ENCODE data around the gene MEPE. TPM values are rescaled to one million over a fixed set of nuclear protein-coding genes. Genes with fewer than 3 reads are reported as not detected.
A peak's percentile ranks its signal among the peaks of the same experiment; 100 is the strongest.
"Not testable (repeated sequence)": the region's sequence is repeated elsewhere in the genome, so short reads cannot be mapped to it uniquely, and the experiment has no call there.

MEPE gene
- total RNA-seq, 1 donor from 2014 or later, result not detected

DNA sequence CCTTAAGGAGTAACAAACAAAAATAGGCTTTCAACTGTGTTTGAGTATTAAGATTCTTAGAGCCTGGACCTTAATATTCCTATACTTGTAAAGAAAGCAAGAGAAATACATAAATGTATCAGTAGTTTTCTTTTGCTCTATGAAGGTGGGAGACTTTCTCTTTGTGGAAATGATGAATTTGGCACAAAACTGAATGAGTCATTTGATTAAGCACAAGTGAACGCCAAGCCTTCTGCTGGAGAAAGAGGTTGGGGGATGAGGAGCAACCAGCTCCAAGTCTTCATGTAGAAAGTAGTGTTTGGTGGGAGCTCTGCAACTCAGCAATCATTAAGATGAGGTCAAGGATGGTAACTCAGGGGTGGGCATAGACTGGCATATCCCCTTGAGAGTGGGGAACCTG, 49.6 kb downstream of the MEPE start:
- H3K27ac Mint-ChIP-seq, result no peak overlapping the region
- no peak for DNase-seq (ENCODE audit: low spot score, unreplicated experiment)
- peaks cover 5% of the 10 kb centered on the region for H3K9me3 Mint-ChIP-seq (ENCODE audit: low read depth)
- peaks cover 40% of the 10 kb centered on the region for H3K27me3 Mint-ChIP-seq
- TF ChIP-seq, protein P1, sequence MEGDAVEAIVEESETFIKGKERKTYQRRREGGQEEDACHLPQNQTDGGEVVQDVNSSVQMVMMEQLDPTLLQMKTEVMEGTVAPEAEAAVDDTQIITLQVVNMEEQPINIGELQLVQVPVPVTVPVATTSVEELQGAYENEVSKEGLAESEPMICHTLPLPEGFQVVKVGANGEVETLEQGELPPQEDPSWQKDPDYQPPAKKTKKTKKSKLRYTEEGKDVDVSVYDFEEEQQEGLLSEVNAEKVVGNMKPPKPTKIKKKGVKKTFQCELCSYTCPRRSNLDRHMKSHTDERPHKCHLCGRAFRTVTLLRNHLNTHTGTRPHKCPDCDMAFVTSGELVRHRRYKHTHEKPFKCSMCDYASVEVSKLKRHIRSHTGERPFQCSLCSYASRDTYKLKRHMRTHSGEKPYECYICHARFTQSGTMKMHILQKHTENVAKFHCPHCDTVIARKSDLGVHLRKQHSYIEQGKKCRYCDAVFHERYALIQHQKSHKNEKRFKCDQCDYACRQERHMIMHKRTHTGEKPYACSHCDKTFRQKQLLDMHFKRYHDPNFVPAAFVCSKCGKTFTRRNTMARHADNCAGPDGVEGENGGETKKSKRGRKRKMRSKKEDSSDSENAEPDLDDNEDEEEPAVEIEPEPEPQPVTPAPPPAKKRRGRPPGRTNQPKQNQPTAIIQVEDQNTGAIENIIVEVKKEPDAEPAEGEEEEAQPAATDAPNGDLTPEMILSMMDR (IDR thresholded peaks at IDR 0.05; ENCODE audit: unreplicated experiment), result no peak
- H3K4me3 Mint-ChIP-seq (ENCODE audit: low read depth), result no peak overlapping the region
- H3K4me1 Mint-ChIP-seq (ENCODE audit: low read depth), result peaks cover 29% of the 10 kb centered on the region
- no peaks in the 10 kb centered on the region for H3K36me3 Mint-ChIP-seq (ENCODE audit: insufficient read depth)

- peaks cover under 1% of the 10 kb centered on the region for H3K9me3 Mint-ChIP-seq (ENCODE audit: low read depth)
- H3K4me1 Mint-ChIP-seq (ENCODE audit: low read depth), result peaks cover 29% of the 10 kb centered on the region
- no peak for DNase-seq (ENCODE audit: low spot score, unreplicated experiment)
- H3K4me3 Mint-ChIP-seq (ENCODE audit: low read depth), result no peak overlapping the region
- TF ChIP-seq, protein P1 (IDR thresholded peaks at IDR 0.05; ENCODE audit: unreplicated experiment), result no peak
- peaks cover 40% of the 10 kb centered on the region for H3K27me3 Mint-ChIP-seq
- no peak overlapping the region for H3K27ac Mint-ChIP-seq
- no peaks in the 10 kb centered on the region for H3K36me3 Mint-ChIP-seq (ENCODE audit: insufficient read depth)
Measured at GRCh38 chr4:87882861-87883260, 50.1 kb downstream of the MEPE start.

DNA sequence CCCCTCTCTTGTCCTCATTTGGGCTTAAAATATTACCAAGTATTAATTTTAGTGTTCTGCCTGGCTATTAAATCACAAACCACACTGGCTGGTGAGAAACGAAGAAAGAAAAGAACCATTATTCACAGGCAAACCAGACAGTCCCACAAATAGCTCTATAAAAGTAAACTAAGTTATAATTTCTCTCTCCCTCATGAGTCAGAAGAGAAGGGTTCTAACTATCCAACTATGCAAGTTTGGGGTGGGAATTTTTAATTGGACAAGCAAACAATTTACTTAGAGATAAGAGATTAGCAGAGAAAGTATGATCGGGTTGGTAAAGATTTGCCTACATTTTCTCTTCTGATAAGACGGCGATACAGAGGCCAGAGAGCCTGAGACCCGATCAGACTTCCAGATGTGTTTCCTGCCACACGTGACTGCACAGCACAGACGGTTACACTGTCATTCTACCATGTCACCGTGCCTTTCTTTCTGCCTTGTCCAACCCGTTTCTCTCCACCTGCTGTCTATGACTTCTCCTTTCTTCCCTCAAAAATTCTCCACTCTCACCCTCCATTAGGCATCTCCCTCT, 52.3 kb downstream of the MEPE start:
- Mint-ChIP-seq H3K4me1 (ENCODE audit: low read depth) (peaks cover 29% of the 10 kb centered on the region), H3K36me3 (ENCODE audit: insufficient read depth) (peaks cover 7% of the 10 kb centered on the region), H3K27me3 (peaks cover 40% of the 10 kb centered on the region), H3K9me3 (ENCODE audit: low read depth) (peaks cover 14% of the 10 kb centered on the region), H3K27ac (peak overlapping the region; percentile 37), H3K4me3 (ENCODE audit: low read depth) (peak overlapping the region; percentile 19)
- no peak for DNase-seq (ENCODE audit: low spot score, unreplicated experiment)
- TF ChIP-seq, protein P1 (IDR thresholded peaks at IDR 0.05; ENCODE audit: unreplicated experiment), result no peak

DNA sequence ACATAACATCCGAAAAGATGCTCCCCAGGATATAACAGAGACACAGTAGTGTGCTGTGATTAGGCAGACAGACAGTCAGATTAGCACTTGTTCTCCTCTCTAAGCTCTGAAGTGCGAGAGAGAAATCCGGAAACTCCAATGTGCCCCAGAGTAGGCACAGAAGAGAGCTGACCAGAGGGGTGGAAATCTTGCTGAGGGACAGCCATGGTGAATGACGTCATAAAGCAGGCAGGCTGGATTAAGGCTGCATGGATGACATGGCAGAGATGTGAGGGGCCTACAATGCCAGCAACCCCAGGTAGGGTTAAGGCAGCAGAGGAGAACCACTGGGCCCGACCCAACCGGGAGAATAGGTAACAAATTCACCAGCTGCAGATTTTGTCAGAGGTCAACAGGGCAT, 53.3 kb downstream of the MEPE start:
- H3K4me3 Mint-ChIP-seq (ENCODE audit: low read depth), result no peak overlapping the region
- H3K9me3 Mint-ChIP-seq (ENCODE audit: low read depth), result peaks cover 24% of the 10 kb centered on the region
- H3K27me3 Mint-ChIP-seq, result peaks cover 40% of the 10 kb centered on the region
- TF ChIP-seq, protein P1 (IDR thresholded peaks at IDR 0.05; ENCODE audit: unreplicated experiment), result no peak
- H3K4me1 Mint-ChIP-seq (ENCODE audit: low read depth), result peaks cover 29% of the 10 kb centered on the region
- no peak overlapping the region for H3K27ac Mint-ChIP-seq
- DNase-seq (ENCODE audit: low spot score, unreplicated experiment), result no peak
- peaks cover 7% of the 10 kb centered on the region for H3K36me3 Mint-ChIP-seq (ENCODE audit: insufficient read depth)

GRCh38 chr4:87890753-87891152, 58.0 kb downstream of the MEPE start:
- peaks cover 16% of the 10 kb centered on the region for H3K27me3 Mint-ChIP-seq
- H3K4me3 Mint-ChIP-seq (ENCODE audit: low read depth); H3K27ac Mint-ChIP-seq; DNase-seq (ENCODE audit: low spot score, unreplicated experiment): not testable (repeated sequence)
- peaks cover 14% of the 10 kb centered on the region for H3K36me3 Mint-ChIP-seq (ENCODE audit: insufficient read depth)
- peaks cover 13% of the 10 kb centered on the region for H3K4me1 Mint-ChIP-seq (ENCODE audit: low read depth)
- peaks cover 39% of the 10 kb centered on the region for H3K9me3 Mint-ChIP-seq (ENCODE audit: low read depth)

DNA sequence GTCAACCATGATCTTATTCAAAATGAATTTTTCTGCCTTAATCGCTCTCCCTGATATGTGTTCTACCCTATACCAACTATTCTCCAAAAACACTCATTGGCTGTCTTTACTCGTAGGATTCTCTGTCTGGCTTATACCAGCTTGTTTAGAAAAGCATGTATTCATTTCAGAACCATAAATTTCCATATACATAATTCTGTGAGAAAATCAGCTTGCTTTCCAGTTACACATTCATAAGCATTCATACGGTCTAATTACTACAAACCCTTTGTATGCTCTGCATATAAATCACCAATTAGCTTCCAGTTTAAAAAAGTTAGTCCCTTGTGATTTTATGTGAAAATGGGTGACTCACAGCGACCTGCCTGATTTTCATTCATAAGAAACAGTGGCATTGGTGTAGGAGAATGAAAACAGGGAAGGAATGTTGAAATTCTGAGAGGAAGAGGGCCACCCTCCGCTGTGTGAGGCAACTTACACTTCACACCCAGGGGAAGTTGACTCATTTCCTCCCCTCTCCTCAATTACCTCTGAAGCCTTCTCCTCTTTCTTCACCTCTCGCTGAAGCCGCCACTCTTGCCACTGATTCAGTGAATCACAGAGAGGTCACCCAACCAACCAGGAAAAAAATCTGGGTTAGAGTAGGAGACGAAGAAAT, 63.3 kb downstream of the MEPE start:
- peaks cover 7% of the 10 kb centered on the region for H3K36me3 Mint-ChIP-seq (ENCODE audit: insufficient read depth)
- peaks cover 5% of the 10 kb centered on the region for H3K27me3 Mint-ChIP-seq
- TF ChIP-seq, protein P1 (IDR thresholded peaks at IDR 0.05; ENCODE audit: unreplicated experiment), result no peak
- DNase-seq (ENCODE audit: low spot score, unreplicated experiment), result no peak
- H3K27ac Mint-ChIP-seq, result peak overlapping the region; percentile 32
- no peaks in the 10 kb centered on the region for H3K4me1 Mint-ChIP-seq (ENCODE audit: low read depth)
- peaks cover 15% of the 10 kb centered on the region for H3K9me3 Mint-ChIP-seq (ENCODE audit: low read depth)
- no peak overlapping the region for H3K4me3 Mint-ChIP-seq (ENCODE audit: low read depth)

All from progenitor cell of endocrine pancreas (in vitro differentiated cells).